ENCODE measurements around the gene MRPL53. TPM values are rescaled to one million over a fixed set of nuclear protein-coding genes. Genes with fewer than 3 reads are reported as not detected.

MRPL53 gene
- total and polyA plus RNA-seq, 2 of the 13 experiments (the other 11 are each of a cell fraction or from before 2014, with no cell fraction given): 34.3 to 51.9 TPM

GRCh38 chr2:74429487-74430451, 42.7 kb downstream of the MRPL53 start (continued):
- TF ChIP-seq E2F5 (CRISPR knock-in tag; conservative IDR thresholded peaks at IDR 0.05) (no peak), NFE2 (CRISPR knock-in tag; IDR thresholded peaks at IDR 0.05) (no peak), JUN (CRISPR knock-in tag; IDR thresholded peaks at IDR 0.05) (peak; percentile 66; the same call in 1 of the 2 replicates), ZNF501 (CRISPR knock-in tag; IDR thresholded peaks at IDR 0.05) (peak; percentile 49; the same call in 1 of the 2 replicates), HDAC1 (CRISPR knock-in tag; IDR thresholded peaks at IDR 0.05) (peak; percentile 93), ZNF335 (CRISPR knock-in tag; IDR thresholded peaks at IDR 0.05) (peak; percentile 72; the same call in 1 of the 2 replicates), EP300 (IDR thresholded peaks at IDR 0.05; ENCODE audit: low read depth in 2 of 2, low read length in 2 of 2) (peak in 1 of 2 experiments; percentile 61; a peak in 2 of 4 replicates), EP300 (CRISPR knock-in tag; IDR thresholded peaks at IDR 0.05; ENCODE audit: borderline replicate concordance) (peak; percentile 66), CHCHD3 (CRISPR knock-in tag; IDR thresholded peaks at IDR 0.05) (peak; percentile 71; the same call in 1 of the 2 replicates), ATF2 (CRISPR knock-in tag; IDR thresholded peaks at IDR 0.05) (peak; percentile 54), MXD4 (CRISPR knock-in tag; IDR thresholded peaks at IDR 0.05) (no peak), ZNF639 (CRISPR knock-in tag; conservative IDR thresholded peaks at IDR 0.05) (no peak), MNT (IDR thresholded peaks at IDR 0.05) (no peak), AGO1 (IDR thresholded peaks at IDR 0.05; ENCODE audit: low read depth, low read length, poor library complexity, severe bottlenecking) (peak; percentile 71), ARID2 (CRISPR knock-in tag; IDR thresholded peaks at IDR 0.05; ENCODE audit: borderline replicate concordance) (0 out of 2 replicates have a peak, but pooled peaks have one; percentile 70), DMAP1 (CRISPR knock-in tag; IDR thresholded peaks at IDR 0.05) (peak; percentile 94), HHEX (CRISPR knock-in tag; IDR thresholded peaks at IDR 0.05) (peak; percentile 48; the same call in 1 of the 2 replicates), ZNF580 (CRISPR knock-in tag; IDR thresholded peaks at IDR 0.05; ENCODE audit: borderline replicate concordance, low read depth) (peak; percentile 87; the same call in 1 of the 2 replicates), ZNF12 (CRISPR knock-in tag; IDR thresholded peaks at IDR 0.05) (peak; percentile 36; the same call in 1 of the 2 replicates), ZNF574 (CRISPR knock-in tag; IDR thresholded peaks at IDR 0.05) (peak; percentile 15; the same call in 1 of the 2 replicates), MTF1 (CRISPR knock-in tag; IDR thresholded peaks at IDR 0.05) (no peak)

Data from HepG2 (cell line).